Anterior cingulate cortex (tissue), 58 donors: ENCODE results near the gene SLC9A7.

Source experiments
- DNase-seq, 58 donors: peaks; one replicate each; lab custom pipeline; 2025; lab: John Stamatoyannopoulos, UW

Gene SLC9A7

DNA sequence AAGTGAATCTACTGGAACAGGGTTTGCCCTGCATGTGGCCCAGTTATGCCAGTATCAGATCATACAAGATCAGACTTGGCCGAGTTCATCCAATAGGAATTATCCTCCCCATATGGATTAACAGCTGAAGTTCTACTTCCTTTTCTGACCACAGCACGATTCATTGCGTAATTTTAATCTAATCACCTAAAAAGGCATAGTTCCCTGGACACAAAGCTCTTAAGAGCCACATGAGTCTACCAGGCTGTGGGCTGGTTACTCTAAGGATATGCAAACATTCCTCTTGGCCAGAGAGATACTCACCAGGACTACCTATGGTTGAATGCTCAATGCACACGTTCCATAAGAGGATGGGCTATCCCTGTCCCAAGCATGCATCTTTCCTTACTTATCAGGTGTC lies 138.4 kb downstream of the SLC9A7 start:
- DNase-seq: no peak

- DNase-seq: no peak
These were observed 140.0 kb downstream of the SLC9A7 start for GRCh38 chrX:46618947-46619346.

GRCh38 chrX:46617906-46618305 lies 141.0 kb downstream of the SLC9A7 start:
- DNase-seq: no peak

DNA sequence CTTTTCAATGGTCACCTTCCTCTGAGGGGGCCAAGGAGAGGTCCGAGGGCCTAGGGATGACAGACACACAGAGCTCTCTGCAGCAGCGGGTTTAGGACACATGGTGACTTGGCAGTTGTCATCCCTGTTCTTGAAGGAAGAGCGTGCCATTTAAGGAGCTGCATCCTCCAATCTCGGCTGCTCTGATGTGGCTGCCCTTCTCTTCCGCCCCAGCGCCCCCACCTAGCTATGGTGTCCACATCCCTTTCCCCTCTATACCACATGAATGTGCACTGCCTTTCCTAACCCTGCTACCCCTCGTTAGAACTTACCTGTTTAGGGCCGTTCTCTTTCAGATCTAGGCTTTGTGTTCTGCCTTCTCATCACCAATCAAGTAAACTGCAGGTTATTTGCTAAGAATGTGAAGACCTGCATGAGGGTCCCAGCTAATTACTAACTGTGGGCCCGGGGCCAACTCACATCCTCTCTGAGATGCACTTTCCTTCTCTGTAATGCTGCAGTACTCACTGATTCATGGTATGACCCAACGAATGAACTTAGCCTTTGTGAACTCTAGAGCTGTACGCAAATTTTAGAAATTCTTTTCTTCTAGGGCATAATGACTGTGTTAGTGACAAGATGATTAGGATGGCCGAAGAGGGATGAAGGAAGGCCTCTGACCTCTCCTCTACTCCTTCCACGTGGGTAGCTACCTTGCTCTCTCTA lies 147.1 kb downstream of the SLC9A7 start:
- no peak for DNase-seq

- no peak for DNase-seq
These were observed 148.8 kb downstream of the SLC9A7 start for GRCh38 chrX:46610070-46610658.

DNA sequence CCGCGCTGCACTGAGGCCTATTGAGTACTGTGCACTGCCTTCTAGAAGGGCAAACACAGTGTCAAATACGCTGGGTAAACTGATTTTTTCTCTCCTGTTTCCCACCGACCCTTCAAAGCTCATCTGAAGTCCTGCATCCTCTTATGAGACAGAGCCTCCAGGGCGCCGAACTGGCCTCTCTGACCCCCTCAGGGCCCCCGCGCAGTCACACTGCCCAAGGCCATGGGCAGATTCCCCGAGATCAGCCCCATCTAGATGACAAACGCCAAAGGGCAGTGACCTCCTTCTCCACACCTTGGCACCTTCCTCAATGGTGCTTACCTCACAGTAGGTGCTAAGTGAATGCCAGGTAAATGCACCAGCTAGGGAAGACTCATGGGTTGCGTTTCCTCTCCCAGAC lies 151.0 kb downstream of the SLC9A7 start:
- no peak for DNase-seq

GRCh38 chrX:46602468-46603102 lies 156.3 kb downstream of the SLC9A7 start:
- no peak for DNase-seq

- DNase-seq: no peak
These were observed 157.6 kb downstream of the SLC9A7 start for GRCh38 chrX:46601283-46601682.

- DNase-seq: no peak
These were observed 159.8 kb downstream of the SLC9A7 start for GRCh38 chrX:46599051-46599560.

GRCh38 chrX:46597771-46598170 lies 161.1 kb downstream of the SLC9A7 start:
- DNase-seq: peak in 2 of 58 donors; percentile 7 to 14

DNA sequence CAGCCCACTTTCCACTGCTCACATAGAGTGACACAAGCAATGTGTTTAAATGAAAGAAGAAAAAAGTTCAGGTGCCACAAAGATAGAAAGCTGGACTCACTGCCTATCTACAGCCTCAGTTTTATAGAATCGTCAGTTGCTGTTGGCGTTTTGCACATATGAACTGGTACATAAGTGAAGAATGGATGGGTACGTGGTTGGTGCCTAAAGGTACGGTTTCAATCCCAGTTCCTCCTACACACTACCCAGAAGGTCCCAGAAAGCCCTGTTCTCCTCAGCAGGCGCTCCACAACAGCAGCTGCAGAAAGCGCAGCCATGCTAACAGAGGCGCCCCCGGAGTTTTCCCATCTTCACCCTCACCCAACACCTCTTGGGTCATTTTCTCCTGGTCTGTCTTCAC lies 161.7 kb downstream of the SLC9A7 start:
- DNase-seq: no peak

GRCh38 chrX:46595084-46595483 lies 163.8 kb downstream of the SLC9A7 start:
- no peak for DNase-seq

- no peak for DNase-seq
These were observed 168.8 kb downstream of the SLC9A7 start for GRCh38 chrX:46589977-46590723.

DNA sequence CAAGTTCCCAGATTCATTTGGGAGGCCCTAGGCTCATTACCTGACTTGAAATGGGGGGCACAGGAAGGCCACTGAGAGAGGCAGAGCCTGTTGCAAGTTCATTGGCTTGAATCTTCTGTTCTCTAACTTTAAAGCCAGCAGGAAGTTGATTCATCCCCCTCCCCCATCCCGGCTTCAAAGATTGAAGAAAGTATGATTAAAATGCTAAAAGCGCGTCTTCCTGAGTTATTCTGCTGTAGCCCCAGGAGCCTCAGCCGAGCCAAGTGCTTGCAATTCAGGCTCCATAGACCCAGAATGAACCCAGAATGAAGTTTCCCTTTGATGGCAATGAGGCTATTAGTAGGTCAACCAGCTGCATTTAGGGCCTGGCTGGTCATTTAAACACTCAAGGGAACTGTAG lies 170.7 kb downstream of the SLC9A7 start:
- DNase-seq: peak in 25 of 58 donors; percentile 0 to 52 (median 11)

DNA sequence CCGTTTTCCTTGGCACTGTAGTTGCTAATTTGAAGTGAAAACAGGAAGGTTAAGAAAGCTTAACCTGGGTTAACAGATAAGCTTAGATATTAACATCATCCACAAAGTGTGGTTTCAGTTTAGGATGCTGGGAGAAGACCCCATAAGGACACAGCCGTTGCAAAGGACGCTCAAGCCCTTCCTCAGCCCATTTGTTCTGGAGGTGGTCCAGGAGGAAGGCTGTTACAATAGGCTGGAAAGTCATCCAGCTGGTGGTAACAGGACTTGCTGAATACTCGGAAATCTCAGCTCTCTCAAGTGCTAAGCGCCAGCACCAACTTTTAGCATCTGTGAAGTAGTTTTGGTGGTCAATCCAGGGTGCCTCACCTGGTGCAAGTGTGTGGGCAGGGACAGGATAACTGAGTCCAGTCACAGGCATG lies 171.2 kb downstream of the SLC9A7 start:
- DNase-seq: no peak

DNA sequence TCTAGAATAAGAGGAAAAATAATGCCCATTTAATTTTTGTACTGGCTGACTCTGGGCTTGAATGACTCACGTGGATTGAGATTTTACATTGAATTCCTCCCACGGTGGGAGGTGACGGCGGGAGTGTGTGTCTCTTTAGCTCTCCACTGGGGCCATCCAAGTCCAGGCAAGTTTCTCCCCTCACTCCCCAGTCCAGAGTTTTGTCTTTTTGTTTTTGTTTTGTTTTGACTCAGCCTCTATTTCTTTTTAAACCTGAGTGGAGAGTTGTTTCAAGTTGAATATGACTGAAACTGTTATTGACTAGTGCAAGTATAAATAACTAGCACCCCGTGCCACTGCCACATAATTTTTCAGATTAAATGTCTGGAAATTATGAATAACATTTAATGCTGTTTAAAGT lies 171.8 kb downstream of the SLC9A7 start:
- DNase-seq: no peak

DNA sequence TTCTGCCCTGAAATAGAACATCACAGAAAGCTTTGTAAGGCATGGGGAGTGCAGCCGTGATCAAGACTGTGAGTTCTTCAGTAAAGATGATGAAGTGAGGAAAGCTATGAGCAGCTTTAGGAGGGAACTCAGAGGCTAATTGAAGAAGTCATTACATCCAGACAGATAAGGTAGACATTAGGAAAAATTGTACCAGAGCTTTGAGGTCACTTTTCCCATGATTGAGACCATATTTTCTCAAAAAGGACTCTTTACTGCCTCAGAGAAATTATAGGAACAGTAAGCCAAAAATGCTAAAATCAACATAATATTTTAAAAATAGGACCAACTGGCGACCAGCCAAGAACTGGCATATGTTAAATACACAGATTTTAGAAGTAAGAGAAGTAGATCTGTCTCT lies 174.2 kb downstream of the SLC9A7 start:
- DNase-seq: no peak

DNA sequence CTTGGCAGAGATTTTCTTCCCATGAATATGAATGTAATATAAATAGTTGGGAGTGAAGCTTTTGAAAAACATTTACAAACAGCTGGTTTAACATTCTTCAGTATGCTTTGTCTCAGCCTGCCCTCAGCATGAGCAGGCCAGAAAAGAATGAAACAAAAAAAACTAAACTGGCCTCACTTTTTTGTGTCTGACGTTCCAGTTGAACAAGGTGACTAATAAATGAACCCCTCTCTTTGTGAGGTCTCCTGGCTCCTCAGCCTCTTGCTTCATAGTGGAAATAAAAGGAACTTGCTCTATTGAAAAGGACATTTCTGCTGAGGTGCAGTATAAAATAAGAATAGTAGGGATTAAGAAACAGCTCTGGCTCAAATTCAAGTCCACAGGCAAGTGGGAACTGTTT lies 176.0 kb downstream of the SLC9A7 start:
- peak in 4 of 58 donors; percentile 1 to 70 (median 29) for DNase-seq

- DNase-seq: no peak
These were observed 176.6 kb downstream of the SLC9A7 start for GRCh38 chrX:46582325-46582724.

DNA sequence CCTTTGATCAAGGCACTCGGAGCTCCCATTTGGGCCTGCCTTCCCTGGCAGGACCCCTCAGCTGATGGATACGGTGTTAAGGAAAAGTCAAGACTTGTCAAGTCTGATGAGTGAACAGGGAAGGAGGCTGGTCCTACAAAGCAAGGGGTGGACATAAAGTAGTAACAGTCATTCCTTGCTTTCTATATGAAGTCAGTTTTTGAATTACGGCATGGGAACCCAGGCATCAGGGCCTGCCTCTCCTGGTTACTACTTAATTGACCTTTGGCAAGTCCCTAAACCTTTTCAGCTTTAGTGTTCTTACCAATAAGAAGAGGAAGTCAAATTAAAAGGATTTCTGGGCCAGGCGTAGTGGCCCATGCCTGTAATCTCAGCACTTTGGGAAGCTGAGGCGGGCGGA lies 178.3 kb downstream of the SLC9A7 start:
- no peak for DNase-seq

- no peak for DNase-seq
These were observed 179.7 kb downstream of the SLC9A7 start for GRCh38 chrX:46579250-46579649.
